H1 (cell line): ENCODE data around the gene PSD.

Source experiments
- BCL11A ChIP-seq, 2 experiments: IDR thresholded peaks; one replicate each; pipeline ENCODE4 v1.6.1; 2011; ENCODE audit warnings: low read depth in 2 of 2, low read length in 2 of 2, mild to moderate bottlenecking in 2 of 2
- CTCF ChIP-seq, 3 experiments: IDR thresholded peaks; 1 replicate in 2 of 3; 2 replicates in 1 of 3; pipeline versions ENCODE4 v1.5.1 to v1.6.1; 2011; ENCODE audit warnings: low read length in 3 of 3, mild to moderate bottlenecking in 3 of 3, inconsistent platforms in 2 of 3, low read depth in 1 of 3, moderate library complexity in 1 of 3; ENCODE audit not compliant: insufficient read depth in 1 of 3; ENCODE audit errors: control extremely low read depth in 1 of 3
- EP300 ChIP-seq, 2 experiments: IDR thresholded peaks; 1 replicate in 1 of 2; 2 replicates in 1 of 2; pipeline ENCODE4 v1.6.1; 2011 to 2012; ENCODE audit warnings: low read depth in 2 of 2, low read length in 2 of 2, mild to moderate bottlenecking in 2 of 2, borderline replicate concordance in 1 of 2, inconsistent platforms in 1 of 2, moderate library complexity in 1 of 2
- KDM1A ChIP-seq: fragments of 200-600, 300-600 bp; sonication (generic); IDR thresholded peaks from 2 replicates; pipeline ENCODE4 v1.7.1; 2016; ENCODE audit warnings: mild to moderate bottlenecking, low read length, borderline replicate concordance
- MAX ChIP-seq: IDR thresholded peaks from 2 replicates; pipeline ENCODE4 v1.6.1; 2012; ENCODE audit warnings: inconsistent platforms
- NRF1 ChIP-seq: IDR thresholded peaks from 2 replicates; pipeline ENCODE4 v1.6.1; 2011; ENCODE audit warnings: mild to moderate bottlenecking, low read depth, low read length, improper control_type of control experiment
- POLR2AphosphoS5 ChIP-seq: IDR thresholded peaks from 2 replicates; pipeline ENCODE4 v1.6.1; 2011; ENCODE audit warnings: low read depth, low read length
- RAD21 ChIP-seq, 2 experiments: IDR thresholded peaks in 1 of 2; conservative IDR thresholded peaks in 1 of 2; 2 replicates each; pipeline ENCODE4 v1.6.1; 2011; ENCODE audit warnings: low read depth in 2 of 2, low read length in 2 of 2, improper control_type of control experiment in 1 of 2, inconsistent platforms in 1 of 2, mild to moderate bottlenecking in 1 of 2, moderate library complexity in 1 of 2
- SUZ12 ChIP-seq: fragments of 200-600 bp; sonication (generic); IDR thresholded peaks from 2 replicates; pipeline ENCODE4 v1.6.1; 2012; ENCODE audit warnings: mild to moderate bottlenecking, inconsistent platforms, low read length, moderate library complexity, mixed read lengths
- TAF1 ChIP-seq: IDR thresholded peaks from 2 replicates; pipeline ENCODE4 v1.6.1; 2011; ENCODE audit warnings: mild to moderate bottlenecking, low read depth, low read length
- ZNF274 ChIP-seq: IDR thresholded peaks from 2 replicates; pipeline ENCODE4 v1.7.0; 2012; ENCODE audit warnings: low read length, borderline replicate concordance; ENCODE audit errors: extremely low read depth

- TF ChIP-seq TAF1 (no peak), EP300 (IDR thresholded peaks at IDR 0.05; ENCODE audit: borderline replicate concordance in 1 of 2, low read depth in 2 of 2, low read length in 2 of 2) (no peak), RAD21 (IDR thresholded peaks at IDR 0.05 in 1 of 2, conservative IDR thresholded peaks at IDR 0.05 in 1 of 2; ENCODE audit: low read depth in 2 of 2, low read length in 2 of 2) (no peak), CTCF (IDR thresholded peaks at IDR 0.05; ENCODE audit: control extremely low read depth in 1 of 3, insufficient read depth in 1 of 3, low read depth in 1 of 3, low read length in 3 of 3) (no peak), BCL11A (IDR thresholded peaks at IDR 0.05; ENCODE audit: low read depth in 2 of 2, low read length in 2 of 2) (no peak), POLR2AphosphoS5 (no peak), ZNF274 (no peak), KDM1A (no peak), MAX (no peak), NRF1 (no peak), SUZ12 (no peak)
These were observed 47.3 kb downstream of the PSD start for GRCh38 chr10:102371295-102371694.
